Measurements from ENCODE around the gene COG3. TPM values are rescaled to one million over a fixed set of nuclear protein-coding genes. Genes with fewer than 3 reads are reported as not detected.

Gene COG3
- total and polyA plus RNA-seq, 2 donors (not counting 3 experiments of a cell fraction or from before 2014, with no cell fraction given), result 18.9 to 27.0 TPM

DNA sequence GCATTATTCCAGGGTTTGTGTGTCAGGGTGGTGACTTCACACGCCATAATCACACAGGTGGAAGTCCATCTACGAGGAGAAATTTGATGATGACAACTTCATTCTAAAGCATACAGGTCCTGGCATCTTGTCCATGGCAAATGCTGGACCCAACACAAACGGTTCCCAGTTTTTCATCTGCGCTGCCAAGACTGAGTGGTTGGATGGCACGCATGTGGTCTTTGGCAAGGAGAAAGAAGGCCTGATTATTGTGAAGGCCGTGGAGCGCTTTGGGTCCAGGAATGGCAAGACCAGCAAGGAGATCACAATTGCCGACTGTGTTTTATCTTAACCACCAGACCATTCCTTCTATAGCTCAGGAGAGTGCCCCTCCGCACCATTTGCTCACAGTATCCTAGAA is 28.4 kb upstream of the COG3 start:
- Histone ChIP-seq H2AFZ (ENCODE audit: low read depth, low read length) (no peak overlapping the region), H3K36me3 (ENCODE audit: control insufficient read depth in 2 of 2, extremely low read depth in 1 of 2, insufficient read depth in 2 of 2, low read length in 2 of 2) (no peaks in the 10 kb centered on the region), H3K9me3 (replicated peaks; ENCODE audit: control insufficient read depth, insufficient read depth, low read length) (no peaks in the 10 kb centered on the region), H3K9ac (replicated peaks; ENCODE audit: extremely low read depth, insufficient read depth, low read length) (no peak overlapping the region), H3K9me1 (replicated peaks; ENCODE audit: control insufficient read depth, extremely low read depth, insufficient read depth, low read length) (no peaks in the 10 kb centered on the region), H3K27ac (ENCODE audit: insufficient read depth, low read depth, low read length) (no peak overlapping the region), H3K4me2 (ENCODE audit: insufficient read depth, low read length) (no peak overlapping the region), H3K79me2 (ENCODE audit: control insufficient read depth, insufficient read depth, low read length) (no peaks in the 10 kb centered on the region), H3K4me3 (replicated peaks in 1 of 3; ENCODE audit: insufficient read depth in 1 of 3, low read depth in 1 of 3, low read length in 3 of 3) (no peak overlapping the region), H3K27me3 (ENCODE audit: control insufficient read depth in 2 of 2, insufficient read depth in 2 of 2, low read length in 2 of 2) (no peaks in the 10 kb centered on the region), H3K4me1 (ENCODE audit: control insufficient read depth, extremely low read depth, insufficient read depth, low read length) (peaks cover 12% of the 10 kb centered on the region), H4K20me1 (replicated peaks; ENCODE audit: control insufficient read depth, extremely low read depth, insufficient read depth, low read length) (no peaks in the 10 kb centered on the region)
- no TSS peak for BruUV-seq (replicated peaks)
- DNase-seq (ENCODE audit: low read depth, low spot score) (no peak), FAIRE-seq (no peak)
- CTCF ChIA-PET, result no interaction called here
- TF ChIP-seq POLR2AphosphoS5 (IDR thresholded peaks at IDR 0.05; ENCODE audit: insufficient read depth, low read depth, low read length) (no peak), GATA2 (IDR thresholded peaks at IDR 0.05; ENCODE audit: insufficient read depth, insufficient read length, low read depth, low read length) (no peak)
- TF ChIP-seq, protein P1, sequence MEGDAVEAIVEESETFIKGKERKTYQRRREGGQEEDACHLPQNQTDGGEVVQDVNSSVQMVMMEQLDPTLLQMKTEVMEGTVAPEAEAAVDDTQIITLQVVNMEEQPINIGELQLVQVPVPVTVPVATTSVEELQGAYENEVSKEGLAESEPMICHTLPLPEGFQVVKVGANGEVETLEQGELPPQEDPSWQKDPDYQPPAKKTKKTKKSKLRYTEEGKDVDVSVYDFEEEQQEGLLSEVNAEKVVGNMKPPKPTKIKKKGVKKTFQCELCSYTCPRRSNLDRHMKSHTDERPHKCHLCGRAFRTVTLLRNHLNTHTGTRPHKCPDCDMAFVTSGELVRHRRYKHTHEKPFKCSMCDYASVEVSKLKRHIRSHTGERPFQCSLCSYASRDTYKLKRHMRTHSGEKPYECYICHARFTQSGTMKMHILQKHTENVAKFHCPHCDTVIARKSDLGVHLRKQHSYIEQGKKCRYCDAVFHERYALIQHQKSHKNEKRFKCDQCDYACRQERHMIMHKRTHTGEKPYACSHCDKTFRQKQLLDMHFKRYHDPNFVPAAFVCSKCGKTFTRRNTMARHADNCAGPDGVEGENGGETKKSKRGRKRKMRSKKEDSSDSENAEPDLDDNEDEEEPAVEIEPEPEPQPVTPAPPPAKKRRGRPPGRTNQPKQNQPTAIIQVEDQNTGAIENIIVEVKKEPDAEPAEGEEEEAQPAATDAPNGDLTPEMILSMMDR (IDR thresholded peaks at IDR 0.05; ENCODE audit: extremely low read depth in 1 of 2, insufficient read depth in 1 of 2, low read depth in 1 of 2, low read length in 2 of 2), result no peak
- dilution Hi-C loops (cut with MboI; ENCODE audit: extremely low pct_ligation_motif_present, low sequenced_read_pairs) (no loop called here), intact Hi-C loops (cut with micrococcal nuclease) (no loop called here)
- POLR2A ChIA-PET, result no interaction called here

DNA sequence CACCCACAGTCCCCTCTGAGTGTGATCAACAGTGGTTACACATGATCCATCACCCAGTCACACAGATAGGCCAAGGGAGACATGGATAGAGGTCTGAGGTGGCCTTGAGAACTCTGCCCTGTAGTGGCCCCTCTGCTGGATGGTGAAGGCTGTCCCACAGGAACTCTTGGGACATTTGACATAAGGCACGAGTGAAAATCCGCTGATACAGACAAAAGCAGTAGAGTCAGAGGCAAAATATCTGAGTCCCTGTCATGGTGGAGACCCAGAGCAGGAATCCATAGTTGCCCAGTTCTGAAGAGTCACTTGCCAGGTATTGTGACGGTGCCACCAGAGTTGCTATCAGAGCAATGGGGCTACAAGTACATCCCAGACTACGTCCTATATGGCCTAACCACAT is 27.8 kb upstream of the COG3 start:
- POLR2A ChIA-PET, result no interaction called here
- Histone ChIP-seq H3K9me3 (replicated peaks; ENCODE audit: control insufficient read depth, insufficient read depth, low read length) (no peaks in the 10 kb centered on the region), H3K27ac (ENCODE audit: insufficient read depth, low read depth, low read length) (no peak overlapping the region), H3K36me3 (ENCODE audit: control insufficient read depth in 2 of 2, extremely low read depth in 1 of 2, insufficient read depth in 2 of 2, low read length in 2 of 2) (no peaks in the 10 kb centered on the region), H3K27me3 (ENCODE audit: control insufficient read depth in 2 of 2, insufficient read depth in 2 of 2, low read length in 2 of 2) (no peaks in the 10 kb centered on the region), H3K4me1 (ENCODE audit: control insufficient read depth, extremely low read depth, insufficient read depth, low read length) (peaks cover 12% of the 10 kb centered on the region), H3K9me1 (replicated peaks; ENCODE audit: control insufficient read depth, extremely low read depth, insufficient read depth, low read length) (no peaks in the 10 kb centered on the region), H3K9ac (replicated peaks; ENCODE audit: extremely low read depth, insufficient read depth, low read length) (no peak overlapping the region), H3K4me3 (replicated peaks in 1 of 3; ENCODE audit: insufficient read depth in 1 of 3, low read depth in 1 of 3, low read length in 3 of 3) (no peak overlapping the region), H3K4me2 (ENCODE audit: insufficient read depth, low read length) (no peak overlapping the region), H2AFZ (ENCODE audit: low read depth, low read length) (no peak overlapping the region), H3K79me2 (ENCODE audit: control insufficient read depth, insufficient read depth, low read length) (no peaks in the 10 kb centered on the region), H4K20me1 (replicated peaks; ENCODE audit: control insufficient read depth, extremely low read depth, insufficient read depth, low read length) (no peaks in the 10 kb centered on the region)
- dilution Hi-C loops (cut with MboI; ENCODE audit: extremely low pct_ligation_motif_present, low sequenced_read_pairs) (no loop called here), intact Hi-C loops (cut with micrococcal nuclease) (no loop called here)
- BruUV-seq (replicated peaks), result no TSS peak
- FAIRE-seq (no peak), DNase-seq (ENCODE audit: low read depth, low spot score) (no peak)
- TF ChIP-seq GATA2 (IDR thresholded peaks at IDR 0.05; ENCODE audit: insufficient read depth, insufficient read length, low read depth, low read length), result no peak
- no peak for TF ChIP-seq EZH2 (IDR thresholded peaks at IDR 0.05; ENCODE audit: borderline replicate concordance, low read depth, low read length, severe bottlenecking)
- TF ChIP-seq, protein P1 (IDR thresholded peaks at IDR 0.05; ENCODE audit: extremely low read depth in 1 of 2, insufficient read depth in 1 of 2, low read depth in 1 of 2, low read length in 2 of 2), result no peak
- TF ChIP-seq JUN (IDR thresholded peaks at IDR 0.05; ENCODE audit: borderline replicate concordance, insufficient read depth, insufficient read length, low read depth), result no peak
- no peak for TF ChIP-seq FOS (IDR thresholded peaks at IDR 0.05; ENCODE audit: borderline replicate concordance, insufficient read depth, low read length)
- TF ChIP-seq MYC (IDR thresholded peaks at IDR 0.05; ENCODE audit: low read depth, low read length), result no peak
- TF ChIP-seq, protein P2, sequence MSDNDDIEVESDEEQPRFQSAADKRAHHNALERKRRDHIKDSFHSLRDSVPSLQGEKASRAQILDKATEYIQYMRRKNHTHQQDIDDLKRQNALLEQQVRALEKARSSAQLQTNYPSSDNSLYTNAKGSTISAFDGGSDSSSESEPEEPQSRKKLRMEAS (IDR thresholded peaks at IDR 0.05; ENCODE audit: insufficient read depth, insufficient read length), result no peak
- TF ChIP-seq POLR2A (IDR thresholded peaks at IDR 0.05; ENCODE audit: low read depth, low read length), result no peak
- TF ChIP-seq POLR2AphosphoS5 (IDR thresholded peaks at IDR 0.05; ENCODE audit: insufficient read depth, low read depth, low read length), result no peak
- CTCF ChIA-PET, result no interaction called here
